H9 (cell line): ENCODE results near the gene LRFN2. TPM values are rescaled to one million over a fixed set of nuclear protein-coding genes. Genes with fewer than 3 reads are reported as not detected.

Source experiments
- DNase-seq: peaks from one replicate; pipeline ENCODE4 v3.0.0-alpha.2; 2017
- H2AFZ ChIP-seq: one replicate; pipeline ENCODE4 v1.6.1; 2013; ENCODE audit warnings: mild to moderate bottlenecking, low read length, control low read depth, moderate library complexity
- H2AK5ac ChIP-seq: 2 replicates; pipeline ENCODE4 v1.6.1; 2013; ENCODE audit warnings: low read length, control low read depth, mixed read lengths; ENCODE audit not compliant: insufficient read length
- H2BK120ac ChIP-seq: one replicate; pipeline ENCODE4 v1.6.1; 2013; ENCODE audit warnings: low read depth, mild to moderate bottlenecking, low read length, control low read depth, inconsistent platforms; ENCODE audit not compliant: poor library complexity, severe bottlenecking
- H2BK12ac ChIP-seq: 2 replicates; pipeline ENCODE4 v1.6.1; 2013; ENCODE audit warnings: low read length, control low read depth, mixed read lengths, low read depth; ENCODE audit not compliant: insufficient read length
- H2BK15ac ChIP-seq: 2 replicates; pipeline ENCODE4 v1.6.1; 2013; ENCODE audit warnings: low read depth, low read length, control low read depth
- H2BK20ac ChIP-seq: one replicate; pipeline ENCODE4 v1.6.1; 2013; ENCODE audit warnings: low read depth, mild to moderate bottlenecking, low read length, control low read depth, inconsistent platforms; ENCODE audit not compliant: poor library complexity, severe bottlenecking
- H2BK5ac ChIP-seq: 2 replicates; pipeline ENCODE4 v1.6.1; 2013; ENCODE audit warnings: low read length, control low read depth, mixed read lengths; ENCODE audit not compliant: insufficient read length
- H3K14ac ChIP-seq: 2 replicates; pipeline ENCODE4 v1.6.1; 2013; ENCODE audit warnings: low read length, control low read depth; ENCODE audit not compliant: insufficient read depth
- H3K18ac ChIP-seq: 2 replicates; pipeline ENCODE4 v1.6.1; 2013; ENCODE audit warnings: low read depth, mild to moderate bottlenecking, mixed read lengths, low read length, control low read depth; ENCODE audit not compliant: insufficient read length
- H3K23ac ChIP-seq: 2 replicates; pipeline ENCODE4 v1.6.1; 2013; ENCODE audit warnings: low read length, control low read depth, mixed read lengths, low read depth; ENCODE audit not compliant: insufficient read length
- H3K23me2 ChIP-seq: 2 replicates; pipeline ENCODE4 v1.6.1; 2013; ENCODE audit warnings: low read depth, mild to moderate bottlenecking, mixed read lengths, low read length, control low read depth; ENCODE audit not compliant: insufficient read length, poor library complexity, severe bottlenecking
- H3K27ac ChIP-seq: 2 replicates; pipeline ENCODE4 v1.5.1; 2013; ENCODE audit warnings: low read length, control low read depth, mixed read lengths, low read depth; ENCODE audit not compliant: insufficient read length
- H3K27me3 ChIP-seq: 2 replicates; pipeline ENCODE4 v1.6.1; 2013; ENCODE audit warnings: low read length, control low read depth, inconsistent platforms; ENCODE audit not compliant: insufficient read depth
- H3K4ac ChIP-seq: 2 replicates; pipeline ENCODE4 v1.6.1; 2013; ENCODE audit warnings: low read depth, mild to moderate bottlenecking, control low read depth, inconsistent platforms, low read length, moderate library complexity
- H3K4me1 ChIP-seq: 2 replicates; pipeline ENCODE4 v1.6.1; 2013; ENCODE audit warnings: low read length, control low read depth, inconsistent platforms; ENCODE audit not compliant: insufficient read depth
- H3K4me2 ChIP-seq: 2 replicates; pipeline ENCODE4 v1.6.1; 2013; ENCODE audit warnings: low read length, control low read depth, mixed read lengths; ENCODE audit not compliant: insufficient read length, insufficient read depth
- H3K56ac ChIP-seq: 2 replicates; pipeline ENCODE4 v1.6.1; 2013; ENCODE audit warnings: low read depth, mild to moderate bottlenecking, mixed read lengths, low read length, control low read depth; ENCODE audit not compliant: insufficient read length
- H3K79me1 ChIP-seq: 2 replicates; pipeline ENCODE4 v1.6.1; 2013; ENCODE audit warnings: low read depth, mild to moderate bottlenecking, moderate library complexity, low read length, control low read depth, inconsistent platforms; ENCODE audit not compliant: insufficient read depth, poor library complexity, severe bottlenecking
- H3K79me2 ChIP-seq: 2 replicates; pipeline ENCODE4 v1.6.1; 2013; ENCODE audit warnings: low read length, control low read depth, inconsistent platforms; ENCODE audit not compliant: insufficient read depth
- H3K9ac ChIP-seq: 2 replicates; pipeline ENCODE4 v1.6.1; 2013; ENCODE audit warnings: low read length, control low read depth, mixed read lengths; ENCODE audit not compliant: insufficient read length; ENCODE audit errors: extremely low read depth
- H3K9me3 ChIP-seq: one replicate; pipeline ENCODE4 v1.6.1; 2013; ENCODE audit warnings: low read depth, low read length, inconsistent platforms; ENCODE audit not compliant: control insufficient read depth
- H3T11ph ChIP-seq: one replicate; pipeline ENCODE4 v1.6.1; 2013; ENCODE audit warnings: mild to moderate bottlenecking, low read length, control low read depth, inconsistent platforms
- H4K20me1 ChIP-seq: one replicate; pipeline ENCODE4 v1.6.1; 2013; ENCODE audit not compliant: control insufficient read depth, insufficient read length, insufficient read depth
- H4K5ac ChIP-seq: 2 replicates; pipeline ENCODE4 v1.6.1; 2013; ENCODE audit warnings: low read depth, mild to moderate bottlenecking, mixed read lengths, low read length, control low read depth; ENCODE audit not compliant: insufficient read length
- H4K8ac ChIP-seq: replicated peaks from 2 replicates; pipeline ENCODE4 v1.6.1; 2013; ENCODE audit warnings: low read length, control low read depth, mixed read lengths, low read depth; ENCODE audit not compliant: insufficient read length
- H4K91ac ChIP-seq: 2 replicates; pipeline ENCODE4 v1.6.1; 2013; ENCODE audit warnings: low read depth, mild to moderate bottlenecking, moderate library complexity, mixed read lengths, low read length, control low read depth; ENCODE audit not compliant: insufficient read length
- H3K27ac Mint-ChIP-seq, 3 experiments: 2 replicates in 2 of 3; 3 replicates in 1 of 3; pipeline ENCODE4 v1.8.0; 2020 to 2021; ENCODE audit warnings: mixed read lengths in 3 of 3, mild to moderate bottlenecking in 1 of 3, moderate library complexity in 1 of 3
- H3K27me3 Mint-ChIP-seq: 2 replicates; pipeline ENCODE4 v1.8.0; 2021; ENCODE audit warnings: low read depth, mild to moderate bottlenecking, moderate library complexity, mixed read lengths
- H3K36me3 Mint-ChIP-seq, 3 experiments: 2 replicates in 2 of 3; 3 replicates in 1 of 3; pipeline ENCODE4 v1.8.0; 2020 to 2021; ENCODE audit warnings: low read depth in 3 of 3, mixed read lengths in 3 of 3; ENCODE audit not compliant: insufficient read depth in 1 of 3
- H3K4me1 Mint-ChIP-seq, 2 experiments: 2 replicates each; pipeline ENCODE4 v1.8.0; 2020; ENCODE audit warnings: mixed read lengths in 2 of 2
- H3K4me3 Mint-ChIP-seq, 2 experiments: 2 replicates in 1 of 2; 3 replicates in 1 of 2; pipeline ENCODE4 v1.8.0; 2020 to 2021; ENCODE audit warnings: mild to moderate bottlenecking in 2 of 2, mixed read lengths in 2 of 2, moderate library complexity in 1 of 2
- H3K9me3 Mint-ChIP-seq, 2 experiments: 2 replicates in 1 of 2; 3 replicates in 1 of 2; pipeline ENCODE4 v1.8.0; 2020; ENCODE audit warnings: mild to moderate bottlenecking in 2 of 2, mixed read lengths in 2 of 2, moderate library complexity in 1 of 2
- WGBS: extraction: QIAGEN DNeasy Blood & Tissue Kit; methylation state at CpG from one replicate; pipeline ENCODE4 v1.1.7; 2013; ENCODE audit warnings: missing lambda C conversion rate, low lambda C conversion rate, mixed read lengths; ENCODE audit not compliant: insufficient read length; ENCODE audit errors: extremely low coverage; 5-methylcytosine and 5-hydroxymethylcytosine counted together
- total RNA-seq: library from RNA; stranded (reverse); gene quantifications from 2 replicates; pipeline ENCODE4 v1.2.1, GENCODE V29; 2021
- TF ChIP-seq, protein P1 (sequence below): fragments of 200-600 bp; sonication (generic); conservative IDR thresholded peaks from 3 replicates; pipeline ENCODE4 v1.8.0; 2021; ENCODE audit warnings: antibody characterized with exemption, mild to moderate bottlenecking

The LRFN2 gene
- total RNA-seq, 1 experiment from 2014 or later: 0.11 TPM

DNA sequence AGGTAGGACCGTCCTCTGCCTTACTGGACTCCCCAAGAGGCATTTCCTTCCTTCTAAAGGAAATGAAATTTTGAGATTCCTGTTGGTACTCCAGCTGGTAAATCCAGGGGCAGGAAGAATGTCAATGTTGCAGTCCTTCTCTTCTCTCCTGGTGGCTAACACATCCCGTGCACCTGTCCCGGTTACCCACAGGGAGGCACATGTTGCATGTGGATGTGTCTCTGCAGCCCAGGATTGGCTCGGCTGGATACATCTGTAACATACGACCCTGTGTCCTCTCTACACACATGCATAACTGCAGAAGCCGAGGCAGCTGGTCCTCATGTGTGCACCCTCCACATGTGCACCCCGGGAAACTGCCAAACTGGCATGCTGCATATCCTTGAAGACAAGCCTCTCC is 1.3 kb upstream of the LRFN2 start:
- Histone ChIP-seq H4K5ac (no peak overlapping the region), H3K27me3 (no peaks in the 10 kb centered on the region; the same call in 1 of the 2 replicates), H3K4ac (no peak overlapping the region), H2BK12ac (no peak overlapping the region), H3K23ac (no peak overlapping the region), H4K8ac (no peak overlapping the region), H3K56ac (no peak overlapping the region), H4K20me1 (no peaks in the 10 kb centered on the region), H2BK20ac (no peak overlapping the region), H2BK120ac (no peak overlapping the region), H2AK5ac (no peak overlapping the region), H3K27ac (no peak overlapping the region), H3K9ac (no peak overlapping the region), H3K14ac (no peak overlapping the region), H3K23me2 (peaks cover 17% of the 10 kb centered on the region), H3K79me1 (no peaks in the 10 kb centered on the region), H3K4me2 (no peak overlapping the region), H3K4me1 (no peaks in the 10 kb centered on the region; the same call in 1 of the 2 replicates), H2BK5ac (no peak overlapping the region), H3K18ac (no peak overlapping the region), H4K91ac (no peak overlapping the region), H3K9me3 (no peaks in the 10 kb centered on the region), H2BK15ac (no peak overlapping the region), H3K79me2 (no peaks in the 10 kb centered on the region), H3T11ph (no peak overlapping the region), H2AFZ (no peak overlapping the region)
- H3K4me1 Mint-ChIP-seq: peaks cover 30 to 33% of the 10 kb centered on the region in 2 experiments
- H3K9me3 Mint-ChIP-seq: no peaks in the 10 kb centered on the region; a peak in 2 of 5 replicates
- WGBS: no CpG with 5 or more reads among the region's 7 CpGs
- peaks cover 72% of the 10 kb centered on the region for H3K27me3 Mint-ChIP-seq
- H3K36me3 Mint-ChIP-seq: peaks cover 0 to 2% (median 0%) of the 10 kb centered on the region in 3 experiments; a peak in 2 of 7 replicates
- no peak for DNase-seq
- TF ChIP-seq, protein P1, sequence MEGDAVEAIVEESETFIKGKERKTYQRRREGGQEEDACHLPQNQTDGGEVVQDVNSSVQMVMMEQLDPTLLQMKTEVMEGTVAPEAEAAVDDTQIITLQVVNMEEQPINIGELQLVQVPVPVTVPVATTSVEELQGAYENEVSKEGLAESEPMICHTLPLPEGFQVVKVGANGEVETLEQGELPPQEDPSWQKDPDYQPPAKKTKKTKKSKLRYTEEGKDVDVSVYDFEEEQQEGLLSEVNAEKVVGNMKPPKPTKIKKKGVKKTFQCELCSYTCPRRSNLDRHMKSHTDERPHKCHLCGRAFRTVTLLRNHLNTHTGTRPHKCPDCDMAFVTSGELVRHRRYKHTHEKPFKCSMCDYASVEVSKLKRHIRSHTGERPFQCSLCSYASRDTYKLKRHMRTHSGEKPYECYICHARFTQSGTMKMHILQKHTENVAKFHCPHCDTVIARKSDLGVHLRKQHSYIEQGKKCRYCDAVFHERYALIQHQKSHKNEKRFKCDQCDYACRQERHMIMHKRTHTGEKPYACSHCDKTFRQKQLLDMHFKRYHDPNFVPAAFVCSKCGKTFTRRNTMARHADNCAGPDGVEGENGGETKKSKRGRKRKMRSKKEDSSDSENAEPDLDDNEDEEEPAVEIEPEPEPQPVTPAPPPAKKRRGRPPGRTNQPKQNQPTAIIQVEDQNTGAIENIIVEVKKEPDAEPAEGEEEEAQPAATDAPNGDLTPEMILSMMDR: no peak
- H3K4me3 Mint-ChIP-seq: peak overlapping the region in 1 of 2 experiments; percentile 39; a peak in 1 of 5 replicates
- no peak overlapping the region for H3K27ac Mint-ChIP-seq
